ENCODE data around the gene IL17REL.

DNA sequence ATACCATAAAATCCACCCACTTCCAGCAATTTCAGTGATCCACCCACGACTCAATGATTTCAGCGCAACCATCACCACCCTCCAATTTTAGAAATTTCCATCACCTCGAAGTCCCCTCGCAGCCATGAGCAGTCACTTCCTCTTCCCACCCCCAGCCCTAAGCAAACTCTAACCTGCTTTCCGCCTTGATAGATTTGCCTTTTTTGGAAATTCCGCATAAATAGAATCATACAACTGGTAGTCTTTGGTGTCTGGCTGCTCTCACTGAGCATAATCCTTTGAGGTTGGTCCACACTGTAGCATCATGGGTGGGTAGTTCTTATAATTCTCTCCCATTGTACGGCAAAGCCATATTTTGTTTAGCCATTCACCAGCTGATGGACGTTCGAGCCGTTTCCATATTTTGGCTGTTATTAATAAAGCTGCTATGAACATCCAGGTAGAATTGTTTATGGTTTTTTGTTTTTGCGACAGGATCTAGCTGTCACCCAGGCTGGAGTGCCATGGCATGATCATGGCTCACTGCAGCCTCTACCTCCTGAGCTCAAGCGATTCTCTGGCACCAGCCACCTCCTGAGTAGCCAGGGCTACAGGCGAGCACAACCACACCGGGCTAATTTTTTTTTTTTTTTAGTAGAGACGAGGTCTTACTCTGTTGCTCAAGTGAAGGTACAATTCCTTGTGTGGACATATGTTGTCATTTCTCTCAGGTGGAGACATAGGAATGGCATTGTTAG, 36.0 kb downstream of the IL17REL start:
- no peak for TF ChIP-seq FOXK1 (CRISPR knock-in tag; IDR thresholded peaks at IDR 0.05)
- TF ChIP-seq, protein P1, sequence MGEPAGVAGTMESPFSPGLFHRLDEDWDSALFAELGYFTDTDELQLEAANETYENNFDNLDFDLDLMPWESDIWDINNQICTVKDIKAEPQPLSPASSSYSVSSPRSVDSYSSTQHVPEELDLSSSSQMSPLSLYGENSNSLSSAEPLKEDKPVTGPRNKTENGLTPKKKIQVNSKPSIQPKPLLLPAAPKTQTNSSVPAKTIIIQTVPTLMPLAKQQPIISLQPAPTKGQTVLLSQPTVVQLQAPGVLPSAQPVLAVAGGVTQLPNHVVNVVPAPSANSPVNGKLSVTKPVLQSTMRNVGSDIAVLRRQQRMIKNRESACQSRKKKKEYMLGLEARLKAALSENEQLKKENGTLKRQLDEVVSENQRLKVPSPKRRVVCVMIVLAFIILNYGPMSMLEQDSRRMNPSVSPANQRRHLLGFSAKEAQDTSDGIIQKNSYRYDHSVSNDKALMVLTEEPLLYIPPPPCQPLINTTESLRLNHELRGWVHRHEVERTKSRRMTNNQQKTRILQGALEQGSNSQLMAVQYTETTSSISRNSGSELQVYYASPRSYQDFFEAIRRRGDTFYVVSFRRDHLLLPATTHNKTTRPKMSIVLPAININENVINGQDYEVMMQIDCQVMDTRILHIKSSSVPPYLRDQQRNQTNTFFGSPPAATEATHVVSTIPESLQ (CRISPR knock-in tag; IDR thresholded peaks at IDR 0.05), result no peak
- TF ChIP-seq CREB1 (CRISPR knock-in tag; IDR thresholded peaks at IDR 0.05), result no peak
- TF ChIP-seq, protein P2, sequence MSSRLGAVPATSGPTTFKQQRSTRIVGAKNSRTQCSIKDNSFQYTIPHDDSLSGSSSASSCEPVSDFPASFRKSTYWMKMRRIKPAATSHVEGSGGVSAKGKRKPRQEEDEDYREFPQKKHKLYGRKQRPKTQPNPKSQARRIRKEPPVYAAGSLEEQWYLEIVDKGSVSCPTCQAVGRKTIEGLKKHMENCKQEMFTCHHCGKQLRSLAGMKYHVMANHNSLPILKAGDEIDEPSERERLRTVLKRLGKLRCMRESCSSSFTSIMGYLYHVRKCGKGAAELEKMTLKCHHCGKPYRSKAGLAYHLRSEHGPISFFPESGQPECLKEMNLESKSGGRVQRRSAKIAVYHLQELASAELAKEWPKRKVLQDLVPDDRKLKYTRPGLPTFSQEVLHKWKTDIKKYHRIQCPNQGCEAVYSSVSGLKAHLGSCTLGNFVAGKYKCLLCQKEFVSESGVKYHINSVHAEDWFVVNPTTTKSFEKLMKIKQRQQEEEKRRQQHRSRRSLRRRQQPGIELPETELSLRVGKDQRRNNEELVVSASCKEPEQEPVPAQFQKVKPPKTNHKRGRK (CRISPR knock-in tag; IDR thresholded peaks at IDR 0.05; ENCODE audit: borderline replicate concordance), result no peak
- TF ChIP-seq, protein P3, sequence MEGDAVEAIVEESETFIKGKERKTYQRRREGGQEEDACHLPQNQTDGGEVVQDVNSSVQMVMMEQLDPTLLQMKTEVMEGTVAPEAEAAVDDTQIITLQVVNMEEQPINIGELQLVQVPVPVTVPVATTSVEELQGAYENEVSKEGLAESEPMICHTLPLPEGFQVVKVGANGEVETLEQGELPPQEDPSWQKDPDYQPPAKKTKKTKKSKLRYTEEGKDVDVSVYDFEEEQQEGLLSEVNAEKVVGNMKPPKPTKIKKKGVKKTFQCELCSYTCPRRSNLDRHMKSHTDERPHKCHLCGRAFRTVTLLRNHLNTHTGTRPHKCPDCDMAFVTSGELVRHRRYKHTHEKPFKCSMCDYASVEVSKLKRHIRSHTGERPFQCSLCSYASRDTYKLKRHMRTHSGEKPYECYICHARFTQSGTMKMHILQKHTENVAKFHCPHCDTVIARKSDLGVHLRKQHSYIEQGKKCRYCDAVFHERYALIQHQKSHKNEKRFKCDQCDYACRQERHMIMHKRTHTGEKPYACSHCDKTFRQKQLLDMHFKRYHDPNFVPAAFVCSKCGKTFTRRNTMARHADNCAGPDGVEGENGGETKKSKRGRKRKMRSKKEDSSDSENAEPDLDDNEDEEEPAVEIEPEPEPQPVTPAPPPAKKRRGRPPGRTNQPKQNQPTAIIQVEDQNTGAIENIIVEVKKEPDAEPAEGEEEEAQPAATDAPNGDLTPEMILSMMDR (IDR thresholded peaks at IDR 0.05), result no peak
- TF ChIP-seq, protein P4, sequence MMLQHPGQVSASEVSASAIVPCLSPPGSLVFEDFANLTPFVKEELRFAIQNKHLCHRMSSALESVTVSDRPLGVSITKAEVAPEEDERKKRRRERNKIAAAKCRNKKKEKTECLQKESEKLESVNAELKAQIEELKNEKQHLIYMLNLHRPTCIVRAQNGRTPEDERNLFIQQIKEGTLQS (CRISPR knock-in tag; conservative IDR thresholded peaks at IDR 0.05), result no peak
- no peak for TF ChIP-seq TEAD4 (CRISPR knock-in tag; IDR thresholded peaks at IDR 0.05)
- TF ChIP-seq, protein P5, sequence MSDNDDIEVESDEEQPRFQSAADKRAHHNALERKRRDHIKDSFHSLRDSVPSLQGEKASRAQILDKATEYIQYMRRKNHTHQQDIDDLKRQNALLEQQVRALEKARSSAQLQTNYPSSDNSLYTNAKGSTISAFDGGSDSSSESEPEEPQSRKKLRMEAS (CRISPR knock-in tag; IDR thresholded peaks at IDR 0.05), result no peak
- no peak for TF ChIP-seq ZNF138 (CRISPR knock-in tag; conservative IDR thresholded peaks at IDR 0.05)
- no peak for TF ChIP-seq ZNF219 (CRISPR knock-in tag; IDR thresholded peaks at IDR 0.05; ENCODE audit: borderline replicate concordance)
- no peak for TF ChIP-seq CREM (CRISPR knock-in tag; IDR thresholded peaks at IDR 0.05)
- TF ChIP-seq, protein P6, sequence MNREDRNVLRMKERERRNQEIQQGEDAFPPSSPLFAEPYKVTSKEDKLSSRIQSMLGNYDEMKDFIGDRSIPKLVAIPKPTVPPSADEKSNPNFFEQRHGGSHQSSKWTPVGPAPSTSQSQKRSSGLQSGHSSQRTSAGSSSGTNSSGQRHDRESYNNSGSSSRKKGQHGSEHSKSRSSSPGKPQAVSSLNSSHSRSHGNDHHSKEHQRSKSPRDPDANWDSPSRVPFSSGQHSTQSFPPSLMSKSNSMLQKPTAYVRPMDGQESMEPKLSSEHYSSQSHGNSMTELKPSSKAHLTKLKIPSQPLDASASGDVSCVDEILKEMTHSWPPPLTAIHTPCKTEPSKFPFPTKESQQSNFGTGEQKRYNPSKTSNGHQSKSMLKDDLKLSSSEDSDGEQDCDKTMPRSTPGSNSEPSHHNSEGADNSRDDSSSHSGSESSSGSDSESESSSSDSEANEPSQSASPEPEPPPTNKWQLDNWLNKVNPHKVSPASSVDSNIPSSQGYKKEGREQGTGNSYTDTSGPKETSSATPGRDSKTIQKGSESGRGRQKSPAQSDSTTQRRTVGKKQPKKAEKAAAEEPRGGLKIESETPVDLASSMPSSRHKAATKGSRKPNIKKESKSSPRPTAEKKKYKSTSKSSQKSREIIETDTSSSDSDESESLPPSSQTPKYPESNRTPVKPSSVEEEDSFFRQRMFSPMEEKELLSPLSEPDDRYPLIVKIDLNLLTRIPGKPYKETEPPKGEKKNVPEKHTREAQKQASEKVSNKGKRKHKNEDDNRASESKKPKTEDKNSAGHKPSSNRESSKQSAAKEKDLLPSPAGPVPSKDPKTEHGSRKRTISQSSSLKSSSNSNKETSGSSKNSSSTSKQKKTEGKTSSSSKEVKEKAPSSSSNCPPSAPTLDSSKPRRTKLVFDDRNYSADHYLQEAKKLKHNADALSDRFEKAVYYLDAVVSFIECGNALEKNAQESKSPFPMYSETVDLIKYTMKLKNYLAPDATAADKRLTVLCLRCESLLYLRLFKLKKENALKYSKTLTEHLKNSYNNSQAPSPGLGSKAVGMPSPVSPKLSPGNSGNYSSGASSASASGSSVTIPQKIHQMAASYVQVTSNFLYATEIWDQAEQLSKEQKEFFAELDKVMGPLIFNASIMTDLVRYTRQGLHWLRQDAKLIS (CRISPR knock-in tag; IDR thresholded peaks at IDR 0.05; ENCODE audit: borderline replicate concordance), result no peak
- no peak for TF ChIP-seq ZBTB21 (CRISPR knock-in tag; IDR thresholded peaks at IDR 0.05; ENCODE audit: borderline replicate concordance)
- TF ChIP-seq CBFB (CRISPR knock-in tag; IDR thresholded peaks at IDR 0.05; ENCODE audit: low read depth), result no peak

Measured in WTC11 (cell line).